Smooth muscle cell of trachea (primary cell): Measurements from ENCODE around the gene TEDC2. TPM values are rescaled to one million over a fixed set of nuclear protein-coding genes. Genes with fewer than 3 reads are reported as not detected.

Experiments
- total RNA-seq: library from RNA; depleted of rRNA; stranded (reverse); fragments of >200 nt; gene quantifications from 2 replicates; pipeline ENCODE4 v1.2.1, GENCODE V29; 2014

Gene TEDC2, protein sequence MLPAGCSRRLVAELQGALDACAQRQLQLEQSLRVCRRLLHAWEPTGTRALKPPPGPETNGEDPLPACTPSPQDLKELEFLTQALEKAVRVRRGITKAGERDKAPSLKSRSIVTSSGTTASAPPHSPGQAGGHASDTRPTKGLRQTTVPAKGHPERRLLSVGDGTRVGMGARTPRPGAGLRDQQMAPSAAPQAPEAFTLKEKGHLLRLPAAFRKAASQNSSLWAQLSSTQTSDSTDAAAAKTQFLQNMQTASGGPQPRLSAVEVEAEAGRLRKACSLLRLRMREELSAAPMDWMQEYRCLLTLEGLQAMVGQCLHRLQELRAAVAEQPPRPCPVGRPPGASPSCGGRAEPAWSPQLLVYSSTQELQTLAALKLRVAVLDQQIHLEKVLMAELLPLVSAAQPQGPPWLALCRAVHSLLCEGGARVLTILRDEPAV
- total RNA-seq = 1.5 and 6.3 TPM in 2 replicates

DNA sequence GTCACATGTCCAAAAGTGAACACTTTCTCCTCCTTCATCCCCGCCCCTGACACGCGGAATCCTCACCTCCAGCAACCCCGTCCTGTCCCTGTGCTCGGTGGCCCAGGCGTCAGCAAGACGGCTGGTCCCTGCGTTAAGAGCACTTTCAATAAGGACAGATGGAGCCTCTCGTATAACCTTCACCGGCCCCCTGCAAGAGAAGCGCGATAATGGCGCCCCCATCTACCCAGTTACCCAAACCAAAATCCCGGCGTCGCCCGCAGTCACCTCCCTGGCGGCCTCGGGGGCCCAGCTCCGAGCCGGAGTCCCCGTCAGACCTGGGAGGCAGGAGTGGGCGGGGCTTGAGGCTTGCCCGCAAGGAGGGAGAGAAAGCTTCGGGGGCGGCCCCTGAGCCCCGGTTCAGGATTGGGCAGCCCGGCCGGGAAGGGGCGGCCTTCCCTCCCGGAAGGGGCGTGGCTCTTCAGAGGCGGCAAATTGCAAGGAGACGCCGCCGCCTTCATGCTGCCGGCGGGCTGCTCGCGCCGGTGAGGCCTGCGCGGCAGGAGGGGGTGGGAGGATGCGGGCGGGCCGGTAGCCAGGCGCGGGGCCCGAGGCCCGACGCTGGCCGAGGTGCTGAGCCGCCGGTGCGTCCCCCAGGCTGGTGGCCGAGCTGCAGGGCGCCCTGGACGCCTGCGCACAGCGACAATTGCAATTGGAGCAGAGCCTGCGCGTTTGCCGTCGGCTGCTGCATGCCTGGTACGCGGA is at the start of gene TEDC2:
TSS of gene TEDC2 (plus strand) at position 463 of the 744 bp plus-strand sequence. CDS start at position 499, 36 bp downstream.

DNA sequence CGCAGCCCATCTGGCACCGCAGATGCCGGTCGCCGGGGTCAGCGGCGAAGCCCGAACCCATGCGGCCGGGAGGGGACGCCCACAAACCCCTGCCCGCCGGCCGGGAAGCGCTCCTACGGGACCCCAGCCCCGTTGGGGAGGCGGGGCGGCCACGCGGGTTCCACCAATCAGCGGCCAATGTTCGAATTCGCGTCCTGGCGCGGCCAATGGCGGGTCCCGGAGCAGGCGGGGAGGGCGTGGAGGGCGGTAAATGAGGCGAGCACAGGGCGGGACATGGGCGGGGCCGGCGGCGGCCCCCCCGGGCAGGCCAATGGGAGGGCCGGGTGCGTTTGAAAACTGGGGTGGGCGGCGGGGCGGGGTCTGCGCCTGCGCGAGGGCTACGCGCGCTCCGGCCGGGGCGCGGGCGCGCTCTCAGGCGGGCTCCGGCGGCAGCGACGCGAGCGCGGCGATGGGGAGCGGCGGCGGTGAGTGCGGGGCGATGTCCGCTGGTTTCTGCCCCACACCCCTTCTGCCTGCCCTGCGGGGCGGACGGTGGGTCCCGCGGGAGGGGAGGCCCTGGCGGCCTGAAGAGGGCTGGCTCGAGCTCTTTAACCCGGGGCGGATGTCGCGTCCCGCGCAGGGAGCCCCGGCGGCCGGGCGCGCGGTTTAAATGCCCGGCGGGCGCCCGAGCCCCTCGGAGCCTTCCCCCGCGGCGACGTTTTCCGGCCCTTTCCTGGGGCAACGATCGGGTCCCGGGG is 30.7 kb upstream of the TEDC2 start, which contains the start of gene CCNF:
TSS of gene CCNF (plus strand) at position 414 of the 737 bp plus-strand sequence. CDS start at position 449, 35 bp downstream.

DNA sequence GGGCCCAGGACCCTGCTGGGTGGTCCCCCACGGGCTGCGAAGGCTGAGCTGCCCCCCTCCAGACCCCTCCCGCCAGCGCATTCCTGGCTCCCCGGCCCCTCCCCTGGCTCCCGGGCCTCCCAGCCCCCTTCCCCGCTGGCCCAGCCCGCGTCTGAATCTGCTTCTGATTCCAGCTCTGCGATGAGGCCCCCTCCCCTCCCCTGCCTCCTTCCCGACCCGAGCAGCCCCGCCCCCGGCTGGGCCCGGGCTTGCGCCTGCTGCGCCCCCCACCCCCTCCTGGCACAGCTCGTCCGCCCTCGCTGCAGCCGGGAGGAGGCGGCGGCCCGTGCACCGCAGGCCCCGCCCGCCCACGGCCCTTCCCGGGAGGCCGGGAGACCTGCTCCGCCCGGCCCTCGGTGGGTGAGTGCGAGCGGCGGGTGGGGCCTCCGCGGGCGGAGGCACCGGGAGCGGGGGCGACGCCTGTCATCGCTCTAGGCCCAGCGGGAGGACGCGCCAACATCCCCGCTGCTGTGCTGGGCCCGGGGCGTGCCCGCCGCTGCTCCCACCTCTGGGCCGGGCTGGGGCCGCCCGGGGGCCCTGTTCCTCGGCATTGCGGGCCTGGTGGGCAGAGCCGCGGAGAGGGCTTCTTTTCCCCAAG is 11.2 kb downstream of the TEDC2 start, which contains the start of gene NTN3:
TSS of gene NTN3 (plus strand) at position 282 of the 637 bp plus-strand sequence. CDS start 405 bp downstream, outside the sequence.

DNA sequence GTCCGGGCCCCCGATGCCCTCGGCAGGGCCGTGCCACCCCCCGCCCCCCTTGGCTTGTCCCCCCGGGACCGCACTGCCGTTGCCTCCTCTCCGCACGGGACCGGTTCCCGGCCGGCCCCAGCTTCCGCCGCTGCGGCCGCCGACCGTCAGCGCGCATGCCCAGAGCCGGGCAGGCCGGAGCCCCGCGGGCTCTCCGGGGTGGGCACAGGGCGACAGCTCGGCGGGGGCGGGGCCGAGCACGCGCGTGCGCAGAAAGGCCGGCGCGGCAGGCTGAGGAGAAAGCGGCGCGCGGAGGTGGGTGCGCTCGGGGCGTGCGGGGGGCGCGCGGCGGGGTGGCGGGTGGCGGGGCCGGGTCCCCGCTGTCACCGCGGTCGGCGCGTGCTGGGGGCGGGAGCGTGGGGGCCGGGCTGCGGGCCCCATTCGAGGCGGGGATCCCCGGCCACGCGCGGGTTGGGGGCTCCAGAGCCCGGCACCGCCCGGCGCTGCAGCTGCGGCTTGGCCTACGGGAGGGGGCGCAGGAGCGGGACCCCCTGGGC is 15.0 kb downstream of the TEDC2 start, which contains the start of gene TBC1D24:
TSS of gene TBC1D24 (plus strand) at position 251 of the 536 bp plus-strand sequence. CDS start 21,022 bp downstream, outside the sequence.

DNA sequence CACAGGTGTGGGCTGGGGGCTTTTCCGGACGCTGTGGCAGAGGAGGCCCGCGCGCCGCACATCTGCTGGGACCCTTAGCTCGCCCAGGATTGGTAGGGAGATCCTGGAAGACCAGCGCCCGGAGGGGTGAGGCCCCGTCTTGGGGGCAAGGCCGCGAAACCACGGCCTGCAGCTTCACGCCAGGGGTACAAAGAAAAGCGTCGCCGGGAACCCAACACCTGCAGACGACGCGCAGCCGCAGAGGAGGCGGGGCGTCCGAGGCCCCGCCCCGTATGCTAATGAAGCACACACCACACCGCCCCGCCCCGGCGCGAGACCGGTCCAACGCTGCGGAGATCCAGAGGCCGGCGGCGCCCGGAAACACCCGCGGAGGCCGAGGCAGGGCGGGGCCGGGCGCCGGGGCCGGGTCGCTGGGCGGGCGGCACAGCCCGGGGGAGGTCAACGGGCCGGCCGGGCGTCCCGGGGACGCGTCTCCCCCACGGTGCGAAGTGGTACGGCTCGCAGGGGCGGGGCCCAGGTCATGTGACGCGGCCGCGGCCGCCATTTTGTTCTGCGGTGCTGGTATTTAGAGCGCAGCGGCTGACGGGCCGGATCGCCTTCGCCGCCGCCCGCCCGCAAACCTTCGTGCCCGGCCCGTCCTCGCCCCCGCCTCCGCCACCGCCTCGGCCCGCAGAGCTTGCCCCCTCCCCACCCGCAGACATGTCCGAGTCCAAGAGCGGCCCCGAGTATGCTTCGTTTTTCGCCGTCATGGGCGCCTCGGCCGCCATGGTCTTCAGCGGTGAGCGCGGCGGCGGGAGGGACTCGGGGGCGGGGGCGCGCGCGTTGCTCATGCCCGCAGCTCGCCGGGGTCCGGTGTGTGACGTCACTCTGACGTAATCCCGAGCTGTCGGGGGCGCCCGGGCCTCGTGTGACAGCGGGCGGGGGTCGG is 53.8 kb downstream of the TEDC2 start, which contains the start of gene ATP6V0C:
TSS of gene ATP6V0C (plus strand) at position 548 of the 928 bp plus-strand sequence. CDS start at position 700, 152 bp downstream.

Other genes starting within 250 kb of the TEDC2 start
- gene BRICD5, start 249.2 kb upstream of the TEDC2 start, total RNA-seq = 0.58 and 0.99 TPM in 2 replicates
- gene PGP, start 245.3 kb upstream of the TEDC2 start, total RNA-seq = 7.4 and 10.6 TPM in 2 replicates
- 24.4 and 39.2 TPM in 2 replicates for gene E4F1, start 236.5 kb upstream of the TEDC2 start, total RNA-seq
- 0.15 and 1.5 TPM in 2 replicates for gene DNASE1L2, start 223.7 kb upstream of the TEDC2 start, total RNA-seq
- gene ECI1, start 208.5 kb upstream of the TEDC2 start, total RNA-seq = 34.6 and 42.0 TPM in 2 replicates
- gene RNPS1, start 192.0 kb upstream of the TEDC2 start, total RNA-seq = 69.3 and 82.5 TPM in 2 replicates
- gene ABCA3, start 119.4 kb upstream of the TEDC2 start, total RNA-seq = 1.2 and 2.3 TPM in 2 replicates
- gene CCNF, start 30.7 kb upstream of the TEDC2 start, total RNA-seq = 5.1 and 24.0 TPM in 2 replicates
- 1.5 and 5.3 TPM in 2 replicates for gene NTN3, start 11.2 kb downstream of the TEDC2 start, total RNA-seq
- 16.9 and 23.3 TPM in 2 replicates for gene TBC1D24, start 15.0 kb downstream of the TEDC2 start, total RNA-seq
- gene ATP6V0C, start 53.8 kb downstream of the TEDC2 start, total RNA-seq = 14.1 TPM in 2 replicates
- 75.0 and 116 TPM in 2 replicates for gene AMDHD2, start 60.3 kb downstream of the TEDC2 start, total RNA-seq
- 0.66 TPM in 1 of 2 replicates, not detected in the other for gene CEMP1, start 71.3 kb downstream of the TEDC2 start, total RNA-seq
- gene PDPK1, start 77.9 kb downstream of the TEDC2 start, total RNA-seq = 19.9 and 28.1 TPM in 2 replicates
- gene KCTD5, start 222.4 kb downstream of the TEDC2 start, total RNA-seq = 17.6 and 25.6 TPM in 2 replicates